ENCODE results near the gene GUCY2F. TPM values are rescaled to one million over a fixed set of nuclear protein-coding genes. Genes with fewer than 3 reads are reported as not detected.
A peak's percentile ranks its signal among the peaks of the same experiment; 100 is the strongest.

Gene GUCY2F
- total RNA-seq (2014; rRNA removed; shearing (Covaris generic)): not detected in 2 replicates

- no peak for DNase-seq (ENCODE audit: low read depth)
These were observed at the start of gene GUCY2F for GRCh38 chrX:109481986-109482385. GUCY2F (minus strand) TSS chrX:109482086; CDS start chrX:109475936, 6,150 bp downstream.

- no peak for DNase-seq (ENCODE audit: low read depth)
These were observed 37.1 kb upstream of the GUCY2F start for GRCh38 chrX:109519001-109519400.

- no peak for DNase-seq (ENCODE audit: low read depth)
These were observed 29.2 kb upstream of the GUCY2F start for GRCh38 chrX:109511113-109511512.

- DNase-seq (ENCODE audit: low read depth): no peak
These were observed 27.0 kb upstream of the GUCY2F start for GRCh38 chrX:109508915-109509314.

- DNase-seq (ENCODE audit: low read depth): no peak
These were observed 19.3 kb upstream of the GUCY2F start for GRCh38 chrX:109501176-109501575.

GRCh38 chrX:109498434-109498833, 16.5 kb upstream of the GUCY2F start:
- no peak for DNase-seq (ENCODE audit: low read depth)

- no peak for DNase-seq (ENCODE audit: low read depth)
These were observed 7.3 kb upstream of the GUCY2F start for GRCh38 chrX:109489174-109489573.

GRCh38 chrX:109487640-109488039, 5.8 kb upstream of the GUCY2F start:
- DNase-seq (ENCODE audit: low read depth): no peak

- DNase-seq (ENCODE audit: low read depth): peak; percentile 44
These were observed 3.8 kb upstream of the GUCY2F start for GRCh38 chrX:109485470-109486340.

GRCh38 chrX:109484886-109485285, 3.0 kb upstream of the GUCY2F start:
- DNase-seq (ENCODE audit: low read depth): no peak

- DNase-seq (ENCODE audit: low read depth): peak; percentile 43
These were observed 6.6 kb downstream of the GUCY2F start for GRCh38 chrX:109475174-109475891.

GRCh38 chrX:109472939-109473735, 8.7 kb downstream of the GUCY2F start:
- DNase-seq (ENCODE audit: low read depth): peak; percentile 41

- no peak for DNase-seq (ENCODE audit: low read depth)
These were observed 17.7 kb downstream of the GUCY2F start for GRCh38 chrX:109464231-109464630.

GRCh38 chrX:109463784-109464183, 18.1 kb downstream of the GUCY2F start:
- DNase-seq (ENCODE audit: low read depth): no peak

- DNase-seq (ENCODE audit: low read depth): peak; percentile 15
These were observed 33.5 kb downstream of the GUCY2F start for GRCh38 chrX:109448282-109448938.

GRCh38 chrX:109441266-109441665, 40.6 kb downstream of the GUCY2F start:
- DNase-seq (ENCODE audit: low read depth): no peak

- no peak for DNase-seq (ENCODE audit: low read depth)
These were observed 41.4 kb downstream of the GUCY2F start for GRCh38 chrX:109440475-109440874.

GRCh38 chrX:109409181-109409580, 72.7 kb downstream of the GUCY2F start:
- no peak for DNase-seq (ENCODE audit: low read depth)

GRCh38 chrX:109403922-109404321, 78.0 kb downstream of the GUCY2F start:
- no peak for DNase-seq (ENCODE audit: low read depth)

GRCh38 chrX:109399831-109400230, 82.1 kb downstream of the GUCY2F start:
- DNase-seq (ENCODE audit: low read depth): no peak

- no peak for DNase-seq (ENCODE audit: low read depth)
These were observed 83.1 kb downstream of the GUCY2F start for GRCh38 chrX:109398833-109399232.

GRCh38 chrX:109398061-109398460, 83.8 kb downstream of the GUCY2F start:
- DNase-seq (ENCODE audit: low read depth): no peak

All from RPMI7951 (cell line).